HepG2 (cell line): ENCODE measurements around the gene STMN3. TPM values are rescaled to one million over a fixed set of nuclear protein-coding genes. Genes with fewer than 3 reads are reported as not detected.

Experiments
- ATF1 ChIP-seq: IDR thresholded peaks from 2 replicates; pipeline ENCODE4 v1.6.1; 2016; ENCODE audit warnings: mild to moderate bottlenecking, control low read depth
- BRF2 ChIP-seq: sonication (generic); formaldehyde crosslinking; IDR thresholded peaks from 2 replicates; pipeline ENCODE4 v1.8.1; 2022; ENCODE audit warnings: mild to moderate bottlenecking, missing genetic modification reagents
- CBX2 ChIP-seq, 2 experiments: fragments of 200-600 bp in 1 of 2; sonication (generic); formaldehyde crosslinking in 1 of 2; IDR thresholded peaks; 2 replicates each; pipeline versions ENCODE4 v1.7.0 to v1.8.1; 2018 to 2022; ENCODE audit warnings: low read depth in 2 of 2, low read length in 1 of 2, mild to moderate bottlenecking in 1 of 2, missing genetic modification reagents in 1 of 2
- CSRNP2 ChIP-seq: sonication (generic); formaldehyde crosslinking; conservative IDR thresholded peaks from 2 replicates; pipeline ENCODE4 v1.8.0; 2022; ENCODE audit warnings: low read depth, missing genetic modification reagents
- RAD51 ChIP-seq: fragments of 450-650 bp; IDR thresholded peaks from 2 replicates; pipeline ENCODE4 v1.6.1; 2016; ENCODE audit warnings: borderline replicate concordance
- RFXANK ChIP-seq: IDR thresholded peaks from 2 replicates; pipeline ENCODE4 v1.6.1; 2016
- RORA ChIP-seq: sonication (generic); formaldehyde crosslinking; IDR thresholded peaks from 2 replicates; pipeline ENCODE4 v1.5.0; 2020; ENCODE audit warnings: mild to moderate bottlenecking, missing genetic modification reagents, moderate library complexity
- SP1 ChIP-seq, 2 experiments: fragments of 450-650 bp in 1 of 2; sonication (generic) in 1 of 2; formaldehyde crosslinking in 1 of 2; IDR thresholded peaks; 2 replicates each; pipeline versions ENCODE4 v1.4.0 to v1.6.1; 2016 to 2020; ENCODE audit warnings: missing genetic modification reagents in 1 of 2
- TAF1 ChIP-seq: sonication (generic); formaldehyde crosslinking; IDR thresholded peaks from 2 replicates; pipeline ENCODE4 v1.4.0; 2020; ENCODE audit warnings: missing genetic modification reagents
- U2AF1 ChIP-seq: fragments of 200-400 bp; formaldehyde crosslinking; optimal IDR thresholded peaks from 2 replicates; pipeline ENCODE3; 2017; ENCODE audit warnings: mild to moderate bottlenecking, low read depth, low read length
- ZBTB44 ChIP-seq: sonication (generic); formaldehyde crosslinking; IDR thresholded peaks from 2 replicates; pipeline ENCODE4 v1.4.0; 2020; ENCODE audit warnings: missing genetic modification reagents
- ZIK1 ChIP-seq: sonication (generic); formaldehyde crosslinking; IDR thresholded peaks from 2 replicates; pipeline ENCODE4 v1.5.0; 2020; ENCODE audit warnings: mild to moderate bottlenecking, low read depth, missing genetic modification reagents, borderline replicate concordance
- ZNF121 ChIP-seq: sonication (generic); formaldehyde crosslinking; IDR thresholded peaks from 2 replicates; pipeline ENCODE4 v1.5.0; 2020; ENCODE audit warnings: mild to moderate bottlenecking, missing genetic modification reagents
- ZNF230 ChIP-seq: sonication (generic); formaldehyde crosslinking; IDR thresholded peaks from 2 replicates; pipeline ENCODE4 v1.4.0; 2020; ENCODE audit warnings: mild to moderate bottlenecking, missing genetic modification reagents
- ZNF276 ChIP-seq: sonication (generic); formaldehyde crosslinking; IDR thresholded peaks from 2 replicates; pipeline ENCODE4 v1.4.0; 2020; ENCODE audit warnings: mild to moderate bottlenecking, low read depth, missing genetic modification reagents
- ZNF430 ChIP-seq: sonication (generic); formaldehyde crosslinking; IDR thresholded peaks from 2 replicates; pipeline ENCODE4 v1.9.0; 2021; ENCODE audit warnings: mild to moderate bottlenecking, missing genetic modification reagents
- ZNF678 ChIP-seq: sonication (generic); formaldehyde crosslinking; IDR thresholded peaks from 2 replicates; pipeline ENCODE4 v1.4.0; 2020; ENCODE audit warnings: mild to moderate bottlenecking, missing genetic modification reagents
- ZNF770 ChIP-seq: sonication (generic); formaldehyde crosslinking; IDR thresholded peaks from 2 replicates; pipeline ENCODE4 v1.5.0; 2020; ENCODE audit warnings: mild to moderate bottlenecking, missing genetic modification reagents
- polyA plus RNA-seq, 8 experiments: library from polyadenylated mRNA; depleted of rRNA in 3 of 8; stranded (reverse) in 7 of 8; unstranded in 1 of 8; fragments of >200 nt; fragmentation: Illumina TruSeq in 4 of 8; extraction: Trizol in 4 of 8; gene quantifications; 2 replicates each; pipeline versions ENCODE4 v1.2.1 to v1.2.3, GENCODE V29; 2011 to 2016; ENCODE audit warnings: low read depth in 4 of 8, missing spikeins in 1 of 8, mixed read lengths in 1 of 8; ENCODE audit not compliant: insufficient read depth in 1 of 8
- total RNA-seq, 5 experiments: library from RNA; depleted of rRNA; stranded (reverse); fragments of >200 nt; fragmentation: Illumina TruSeq; extraction: Trizol; gene quantifications; 2 replicates each; pipeline ENCODE4 v1.2.3, GENCODE V29; 2016; ENCODE audit warnings: low read depth in 1 of 5

STMN3 gene
- total and polyA plus RNA-seq, 2 of the 13 experiments (the other 11 are each of a cell fraction or from before 2014, with no cell fraction given) = 21.0 to 48.3 TPM

GRCh38 chr20:63652192-63652980 lies 838 bp downstream of the STMN3 start (continued):
- TF ChIP-seq ZNF430 (CRISPR knock-in tag) (0 out of 2 replicates have a peak, but pooled peaks have one; percentile 56), RAD51 (no peak), ZNF230 (CRISPR knock-in tag) (peak; percentile 7; the same call in 1 of the 2 replicates), ATF1 (CRISPR knock-in tag) (no peak), ZNF770 (CRISPR knock-in tag) (0 out of 2 replicates have a peak, but pooled peaks have one; percentile 27), ZNF121 (CRISPR knock-in tag) (0 out of 2 replicates have a peak, but pooled peaks have one; percentile 12), U2AF1 (no peak), TAF1 (peak; percentile 28; the same call in 1 of the 2 replicates), ZIK1 (CRISPR knock-in tag) (peak; percentile 39; the same call in 1 of the 2 replicates), ZBTB44 (CRISPR knock-in tag) (0 out of 2 replicates have a peak, but pooled peaks have one; percentile 28), RORA (CRISPR knock-in tag) (no peak), CSRNP2 (no peak), SP1 (IDR thresholded peaks at IDR 0.05) (no peak), SP1 (CRISPR knock-in tag; IDR thresholded peaks at IDR 0.05) (peak; percentile 39; the same call in 1 of the 2 replicates), ZNF678 (CRISPR knock-in tag) (no peak), CBX2 (IDR thresholded peaks at IDR 0.05; ENCODE audit: low read depth, low read length) (no peak), CBX2 (CRISPR knock-in tag; IDR thresholded peaks at IDR 0.05; ENCODE audit: low read depth) (peak; percentile 72; the same call in 1 of the 2 replicates), BRF2 (CRISPR knock-in tag) (peak; percentile 4; the same call in 1 of the 2 replicates), RFXANK (0 out of 2 replicates have a peak, but pooled peaks have one; percentile 22), ZNF276 (no peak)
